ENCODE data around the gene MAP2K6. TPM values are rescaled to one million over a fixed set of nuclear protein-coding genes. Genes with fewer than 3 reads are reported as not detected.

MAP2K6 gene
- total RNA-seq, 1 experiment from 2014 or later = 43.0 TPM

DNA sequence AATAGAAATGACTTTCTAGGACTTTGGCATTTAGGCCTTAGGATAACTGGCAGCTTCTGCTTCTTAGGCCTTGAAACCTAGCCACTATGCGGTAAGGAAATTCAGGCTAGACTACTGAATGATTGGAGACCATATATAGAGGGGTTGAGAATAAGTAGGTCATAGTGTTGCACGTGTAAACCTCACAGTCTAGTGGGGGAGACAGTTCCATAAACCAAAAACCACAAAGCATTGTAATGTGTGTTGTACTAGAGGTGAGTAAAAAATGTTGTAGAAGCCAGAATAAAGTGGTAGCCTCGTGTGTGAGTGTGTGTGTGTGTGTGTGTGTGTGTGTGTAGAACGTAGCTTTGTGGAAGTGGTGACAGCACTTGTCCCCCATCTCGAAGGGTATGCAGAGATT is 188.5 kb downstream of the MAP2K6 start:
- ChIA-PET POLR2A (no interaction called here), CTCF (no interaction called here)
- DNase-seq (ENCODE audit: low spot score) = no peak
- no peak for ATAC-seq
- TF ChIP-seq TEAD4 (CRISPR knock-in tag; IDR thresholded peaks at IDR 0.05) = no peak
- TF ChIP-seq CBFB (CRISPR knock-in tag; IDR thresholded peaks at IDR 0.05; ENCODE audit: low read depth) = no peak
- no peak for TF ChIP-seq FOXP1 (CRISPR knock-in tag; IDR thresholded peaks at IDR 0.05; ENCODE audit: borderline replicate concordance)
- TF ChIP-seq ZNF317 (CRISPR knock-in tag; IDR thresholded peaks at IDR 0.05; ENCODE audit: borderline replicate concordance, low read depth) = no peak
- TF ChIP-seq, protein P1, sequence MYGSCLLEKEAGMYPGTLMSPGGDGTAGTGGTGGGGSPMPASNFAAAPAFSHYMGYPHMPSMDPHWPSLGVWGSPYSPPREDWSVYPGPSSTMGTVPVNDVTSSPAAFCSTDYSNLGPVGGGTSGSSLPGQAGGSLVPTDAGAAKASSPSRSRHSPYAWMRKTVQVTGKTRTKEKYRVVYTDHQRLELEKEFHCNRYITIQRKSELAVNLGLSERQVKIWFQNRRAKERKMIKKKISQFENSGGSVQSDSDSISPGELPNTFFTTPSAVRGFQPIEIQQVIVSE (CRISPR knock-in tag; IDR thresholded peaks at IDR 0.05; ENCODE audit: borderline replicate concordance) = no peak
- no peak for TF ChIP-seq JAZF1 (CRISPR knock-in tag; IDR thresholded peaks at IDR 0.05)
- no peak for TF ChIP-seq TEAD1 (CRISPR knock-in tag; IDR thresholded peaks at IDR 0.05)
- TF ChIP-seq ZNF396 (CRISPR knock-in tag; IDR thresholded peaks at IDR 0.05; ENCODE audit: borderline replicate concordance) = no peak
- TF ChIP-seq, protein P2, sequence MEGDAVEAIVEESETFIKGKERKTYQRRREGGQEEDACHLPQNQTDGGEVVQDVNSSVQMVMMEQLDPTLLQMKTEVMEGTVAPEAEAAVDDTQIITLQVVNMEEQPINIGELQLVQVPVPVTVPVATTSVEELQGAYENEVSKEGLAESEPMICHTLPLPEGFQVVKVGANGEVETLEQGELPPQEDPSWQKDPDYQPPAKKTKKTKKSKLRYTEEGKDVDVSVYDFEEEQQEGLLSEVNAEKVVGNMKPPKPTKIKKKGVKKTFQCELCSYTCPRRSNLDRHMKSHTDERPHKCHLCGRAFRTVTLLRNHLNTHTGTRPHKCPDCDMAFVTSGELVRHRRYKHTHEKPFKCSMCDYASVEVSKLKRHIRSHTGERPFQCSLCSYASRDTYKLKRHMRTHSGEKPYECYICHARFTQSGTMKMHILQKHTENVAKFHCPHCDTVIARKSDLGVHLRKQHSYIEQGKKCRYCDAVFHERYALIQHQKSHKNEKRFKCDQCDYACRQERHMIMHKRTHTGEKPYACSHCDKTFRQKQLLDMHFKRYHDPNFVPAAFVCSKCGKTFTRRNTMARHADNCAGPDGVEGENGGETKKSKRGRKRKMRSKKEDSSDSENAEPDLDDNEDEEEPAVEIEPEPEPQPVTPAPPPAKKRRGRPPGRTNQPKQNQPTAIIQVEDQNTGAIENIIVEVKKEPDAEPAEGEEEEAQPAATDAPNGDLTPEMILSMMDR (IDR thresholded peaks at IDR 0.05) = no peak
- TF ChIP-seq IRF2 (CRISPR knock-in tag; IDR thresholded peaks at IDR 0.05; ENCODE audit: borderline replicate concordance, low read depth) = no peak
- TF ChIP-seq, protein P3, sequence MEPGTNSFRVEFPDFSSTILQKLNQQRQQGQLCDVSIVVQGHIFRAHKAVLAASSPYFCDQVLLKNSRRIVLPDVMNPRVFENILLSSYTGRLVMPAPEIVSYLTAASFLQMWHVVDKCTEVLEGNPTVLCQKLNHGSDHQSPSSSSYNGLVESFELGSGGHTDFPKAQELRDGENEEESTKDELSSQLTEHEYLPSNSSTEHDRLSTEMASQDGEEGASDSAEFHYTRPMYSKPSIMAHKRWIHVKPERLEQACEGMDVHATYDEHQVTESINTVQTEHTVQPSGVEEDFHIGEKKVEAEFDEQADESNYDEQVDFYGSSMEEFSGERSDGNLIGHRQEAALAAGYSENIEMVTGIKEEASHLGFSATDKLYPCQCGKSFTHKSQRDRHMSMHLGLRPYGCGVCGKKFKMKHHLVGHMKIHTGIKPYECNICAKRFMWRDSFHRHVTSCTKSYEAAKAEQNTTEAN (CRISPR knock-in tag; IDR thresholded peaks at IDR 0.05) = no peak
- TF ChIP-seq, protein P4, sequence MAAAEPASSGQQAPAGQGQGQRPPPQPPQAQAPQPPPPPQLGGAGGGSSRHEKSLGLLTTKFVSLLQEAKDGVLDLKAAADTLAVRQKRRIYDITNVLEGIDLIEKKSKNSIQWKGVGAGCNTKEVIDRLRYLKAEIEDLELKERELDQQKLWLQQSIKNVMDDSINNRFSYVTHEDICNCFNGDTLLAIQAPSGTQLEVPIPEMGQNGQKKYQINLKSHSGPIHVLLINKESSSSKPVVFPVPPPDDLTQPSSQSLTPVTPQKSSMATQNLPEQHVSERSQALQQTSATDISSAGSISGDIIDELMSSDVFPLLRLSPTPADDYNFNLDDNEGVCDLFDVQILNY (CRISPR knock-in tag; IDR thresholded peaks at IDR 0.05) = no peak
- no peak for TF ChIP-seq GTF2I (CRISPR knock-in tag; conservative IDR thresholded peaks at IDR 0.05)
- no peak for TF ChIP-seq NR2C2 (CRISPR knock-in tag; IDR thresholded peaks at IDR 0.05)
- TF ChIP-seq PRRX2 (CRISPR knock-in tag; IDR thresholded peaks at IDR 0.05) = no peak
- TF ChIP-seq TP53 (CRISPR knock-in tag; IDR thresholded peaks at IDR 0.05) = no peak
- TF ChIP-seq, protein P5, sequence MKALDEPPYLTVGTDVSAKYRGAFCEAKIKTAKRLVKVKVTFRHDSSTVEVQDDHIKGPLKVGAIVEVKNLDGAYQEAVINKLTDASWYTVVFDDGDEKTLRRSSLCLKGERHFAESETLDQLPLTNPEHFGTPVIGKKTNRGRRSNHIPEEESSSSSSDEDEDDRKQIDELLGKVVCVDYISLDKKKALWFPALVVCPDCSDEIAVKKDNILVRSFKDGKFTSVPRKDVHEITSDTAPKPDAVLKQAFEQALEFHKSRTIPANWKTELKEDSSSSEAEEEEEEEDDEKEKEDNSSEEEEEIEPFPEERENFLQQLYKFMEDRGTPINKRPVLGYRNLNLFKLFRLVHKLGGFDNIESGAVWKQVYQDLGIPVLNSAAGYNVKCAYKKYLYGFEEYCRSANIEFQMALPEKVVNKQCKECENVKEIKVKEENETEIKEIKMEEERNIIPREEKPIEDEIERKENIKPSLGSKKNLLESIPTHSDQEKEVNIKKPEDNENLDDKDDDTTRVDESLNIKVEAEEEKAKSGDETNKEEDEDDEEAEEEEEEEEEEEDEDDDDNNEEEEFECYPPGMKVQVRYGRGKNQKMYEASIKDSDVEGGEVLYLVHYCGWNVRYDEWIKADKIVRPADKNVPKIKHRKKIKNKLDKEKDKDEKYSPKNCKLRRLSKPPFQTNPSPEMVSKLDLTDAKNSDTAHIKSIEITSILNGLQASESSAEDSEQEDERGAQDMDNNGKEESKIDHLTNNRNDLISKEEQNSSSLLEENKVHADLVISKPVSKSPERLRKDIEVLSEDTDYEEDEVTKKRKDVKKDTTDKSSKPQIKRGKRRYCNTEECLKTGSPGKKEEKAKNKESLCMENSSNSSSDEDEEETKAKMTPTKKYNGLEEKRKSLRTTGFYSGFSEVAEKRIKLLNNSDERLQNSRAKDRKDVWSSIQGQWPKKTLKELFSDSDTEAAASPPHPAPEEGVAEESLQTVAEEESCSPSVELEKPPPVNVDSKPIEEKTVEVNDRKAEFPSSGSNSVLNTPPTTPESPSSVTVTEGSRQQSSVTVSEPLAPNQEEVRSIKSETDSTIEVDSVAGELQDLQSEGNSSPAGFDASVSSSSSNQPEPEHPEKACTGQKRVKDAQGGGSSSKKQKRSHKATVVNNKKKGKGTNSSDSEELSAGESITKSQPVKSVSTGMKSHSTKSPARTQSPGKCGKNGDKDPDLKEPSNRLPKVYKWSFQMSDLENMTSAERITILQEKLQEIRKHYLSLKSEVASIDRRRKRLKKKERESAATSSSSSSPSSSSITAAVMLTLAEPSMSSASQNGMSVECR (CRISPR knock-in tag; IDR thresholded peaks at IDR 0.05; ENCODE audit: borderline replicate concordance) = no peak
- TF ChIP-seq ZBTB21 (CRISPR knock-in tag; IDR thresholded peaks at IDR 0.05; ENCODE audit: borderline replicate concordance) = no peak
- H3K4me3 Mint-ChIP-seq = no peak overlapping the region
- H3K4me1 Mint-ChIP-seq = peaks cover 11% of the 10 kb centered on the region
- H3K27ac Mint-ChIP-seq = no peak overlapping the region
- H3K9me3 Mint-ChIP-seq = no peaks in the 10 kb centered on the region
- H3K27me3 Mint-ChIP-seq (ENCODE audit: low read depth) = no peaks in the 10 kb centered on the region
- H3K36me3 Mint-ChIP-seq = no peaks in the 10 kb centered on the region

Other genes starting within 250 kb of the MAP2K6 start
- gene ABCA10, start 185.9 kb upstream of the MAP2K6 start, total RNA-seq (2021) = 0.14 TPM in 1 of 3 replicates, not detected in the others
- gene ABCA5, start 87.6 kb upstream of the MAP2K6 start, total RNA-seq (2021) = 1.4 to 1.8 TPM (median 1.6 TPM) in 3 replicates